ENCODE results near the gene SLC30A1.
A peak's percentile ranks its signal among the peaks of the same experiment; 100 is the strongest.

Gene SLC30A1

GRCh38 chr1:211603713-211604112 lies 24.8 kb upstream of the SLC30A1 start:
- DNase-seq, result no peak
- TF ChIP-seq GATA1 (IDR thresholded peaks at IDR 0.05; ENCODE audit: low read depth, low read length) (no peak), POLR2A (IDR thresholded peaks at IDR 0.05; ENCODE audit: low read length) (no peak)

- TF ChIP-seq POLR2A (IDR thresholded peaks at IDR 0.05; ENCODE audit: low read length) (no peak), GATA1 (IDR thresholded peaks at IDR 0.05; ENCODE audit: low read depth, low read length) (no peak)
- no peak for DNase-seq
These were observed 24.3 kb upstream of the SLC30A1 start for GRCh38 chr1:211603191-211603701.

- TF ChIP-seq GATA1 (IDR thresholded peaks at IDR 0.05; ENCODE audit: low read depth, low read length) (no peak), POLR2A (IDR thresholded peaks at IDR 0.05; ENCODE audit: low read length) (no peak)
These were observed 23.2 kb upstream of the SLC30A1 start for GRCh38 chr1:211601982-211602670.

GRCh38 chr1:211601159-211601558 lies 22.2 kb upstream of the SLC30A1 start:
- TF ChIP-seq GATA1 (IDR thresholded peaks at IDR 0.05; ENCODE audit: low read depth, low read length), result no peak
- TF ChIP-seq POLR2A (IDR thresholded peaks at IDR 0.05; ENCODE audit: low read length), result no peak
- DNase-seq, result no peak

More at GRCh38 chr1:211601982-211602670, 23.2 kb upstream of the SLC30A1 start:
- no peak for DNase-seq

- DNase-seq, result no peak
- TF ChIP-seq GATA1 (IDR thresholded peaks at IDR 0.05; ENCODE audit: low read depth, low read length), result no peak
- no peak for TF ChIP-seq POLR2A (IDR thresholded peaks at IDR 0.05; ENCODE audit: low read length)
These were observed 20.3 kb upstream of the SLC30A1 start for GRCh38 chr1:211599250-211599649.

GRCh38 chr1:211598514-211598913 lies 19.6 kb upstream of the SLC30A1 start:
- no peak for DNase-seq
- no peak for TF ChIP-seq POLR2A (IDR thresholded peaks at IDR 0.05; ENCODE audit: low read length)
- no peak for TF ChIP-seq GATA1 (IDR thresholded peaks at IDR 0.05; ENCODE audit: low read depth, low read length)

GRCh38 chr1:211596418-211597181 lies 17.6 kb upstream of the SLC30A1 start:
- no peak for DNase-seq
- TF ChIP-seq POLR2A (IDR thresholded peaks at IDR 0.05; ENCODE audit: low read length), result no peak
- no peak for TF ChIP-seq GATA1 (IDR thresholded peaks at IDR 0.05; ENCODE audit: low read depth, low read length)

- TF ChIP-seq GATA1 (IDR thresholded peaks at IDR 0.05; ENCODE audit: low read depth, low read length), result no peak
- no peak for DNase-seq
These were observed 16.5 kb upstream of the SLC30A1 start for GRCh38 chr1:211595419-211595818.

- no peak for TF ChIP-seq POLR2A (IDR thresholded peaks at IDR 0.05; ENCODE audit: low read length)
- no peak for TF ChIP-seq GATA1 (IDR thresholded peaks at IDR 0.05; ENCODE audit: low read depth, low read length)
- no peak for DNase-seq
These were observed 13.1 kb upstream of the SLC30A1 start for GRCh38 chr1:211591980-211592493.

GRCh38 chr1:211589782-211590721 lies 11.1 kb upstream of the SLC30A1 start:
- TF ChIP-seq GATA1 (IDR thresholded peaks at IDR 0.05; ENCODE audit: low read depth, low read length) (no peak), POLR2A (IDR thresholded peaks at IDR 0.05; ENCODE audit: low read length) (no peak)
- peak in 1 of 2 experiments; percentile 22 for DNase-seq

- DNase-seq, result no peak
- TF ChIP-seq POLR2A (IDR thresholded peaks at IDR 0.05; ENCODE audit: low read length), result no peak
- TF ChIP-seq GATA1 (IDR thresholded peaks at IDR 0.05; ENCODE audit: low read depth, low read length), result no peak
These were observed 9.8 kb upstream of the SLC30A1 start for GRCh38 chr1:211588711-211589110.

GRCh38 chr1:211587123-211587522 lies 8.2 kb upstream of the SLC30A1 start:
- TF ChIP-seq POLR2A (IDR thresholded peaks at IDR 0.05; ENCODE audit: low read length), result no peak
- no peak for TF ChIP-seq GATA1 (IDR thresholded peaks at IDR 0.05; ENCODE audit: low read depth, low read length)
- no peak for DNase-seq

GRCh38 chr1:211586538-211586937 lies 7.6 kb upstream of the SLC30A1 start:
- DNase-seq, result no peak

More at GRCh38 chr1:211586538-211586937, 7.6 kb upstream of the SLC30A1 start:
- TF ChIP-seq POLR2A (IDR thresholded peaks at IDR 0.05; ENCODE audit: low read length) (no peak), GATA1 (IDR thresholded peaks at IDR 0.05; ENCODE audit: low read depth, low read length) (no peak)
